Smooth muscle cell (in vitro differentiated cells): ENCODE results near the gene SGCE. TPM values are rescaled to one million over a fixed set of nuclear protein-coding genes. Genes with fewer than 3 reads are reported as not detected.

ENCODE experiments used
- DNase-seq: peaks from one replicate; lab custom pipeline; 2025; ENCODE audit not compliant: unreplicated experiment; lab: John Stamatoyannopoulos, UW
- H2AFZ ChIP-seq: fragments of 200-600 bp; sonication (generic); 2 replicates; pipeline ENCODE4 v1.6.0; 2016; ENCODE audit warnings: antibody characterized with exemption, low read depth, mild to moderate bottlenecking
- H3F3A ChIP-seq: fragments of 200-600 bp; sonication (generic); 2 replicates; pipeline ENCODE4 v1.6.0; 2017; ENCODE audit warnings: antibody characterized with exemption, low read depth
- H3K27ac ChIP-seq: fragments of 200-600 bp; sonication (generic); 2 replicates; pipeline ENCODE4 v1.5.1; 2016; ENCODE audit warnings: low read depth, mild to moderate bottlenecking
- H3K27me3 ChIP-seq: fragments of 200-600 bp; sonication (generic); 2 replicates; pipeline ENCODE4 v1.6.1; 2016; ENCODE audit warnings: low read depth, mild to moderate bottlenecking
- H3K36me3 ChIP-seq: fragments of 200-600 bp; sonication (generic); 2 replicates; pipeline ENCODE4 v1.5.1; 2016; ENCODE audit warnings: low read depth
- H3K4me1 ChIP-seq: fragments of 200-600 bp; sonication (generic); 2 replicates; pipeline ENCODE4 v1.5.1; 2016; ENCODE audit warnings: low read depth
- H3K4me2 ChIP-seq: fragments of 200-600 bp; sonication (generic); 2 replicates; pipeline ENCODE4 v1.6.0; 2016; ENCODE audit warnings: mild to moderate bottlenecking
- H3K4me3 ChIP-seq: fragments of 200-600 bp; sonication (generic); 2 replicates; pipeline ENCODE4 v1.5.1; 2016; ENCODE audit warnings: mild to moderate bottlenecking
- H3K79me2 ChIP-seq: fragments of 200-600 bp; sonication (generic); 2 replicates; pipeline ENCODE4 v1.6.0; 2016; ENCODE audit warnings: low read depth, mild to moderate bottlenecking
- H3K9ac ChIP-seq: fragments of 200-600 bp; sonication (generic); 2 replicates; pipeline ENCODE4 v1.6.0; 2016; ENCODE audit warnings: low read depth
- H3K9me3 ChIP-seq: fragments of 200-600 bp; sonication (generic); replicated peaks from 2 replicates; pipeline ENCODE4 v1.5.1; 2016; ENCODE audit warnings: low read depth
- H4K20me1 ChIP-seq: fragments of 200-600 bp; sonication (generic); 2 replicates; pipeline ENCODE4 v1.6.0; 2016; ENCODE audit warnings: low read depth
- WGBS: methylation state at CpG from one replicate; pipeline ENCODE4 v1.1.7; 2016; ENCODE audit warnings: low lambda C conversion rate; 5-methylcytosine and 5-hydroxymethylcytosine counted together
- polyA plus RNA-seq: library from polyadenylated mRNA; unstranded; fragments of >200 nt; fragmentation: Nextera tagmentation; extraction: Ambion mirVana; gene quantifications from 2 replicates; pipeline ENCODE4 v1.2.1, GENCODE V29; 2016
- total RNA-seq: library from RNA; depleted of rRNA; stranded (reverse); fragments of >200 nt; gene quantifications from 2 replicates; pipeline ENCODE4 v1.2.3, GENCODE V29; 2014
- TF ChIP-seq, protein P1 (sequence below): fragments of 200-600 bp; sonication (generic); IDR thresholded peaks from 2 replicates; pipeline ENCODE4 v1.5.1; 2017; ENCODE audit warnings: borderline replicate concordance, mild to moderate bottlenecking, antibody characterized with exemption; ENCODE audit not compliant: insufficient read depth, poor library complexity, severe bottlenecking

The SGCE gene
- total and polyA plus RNA-seq, 2 experiments from 2014 or later: 87.1 to 123 TPM

- Histone ChIP-seq H3K4me3 (no peak overlapping the region), H3K27me3 (no peaks in the 10 kb centered on the region), H3K4me2 (no peak overlapping the region), H3K27ac (no peak overlapping the region), H3K79me2 (no peaks in the 10 kb centered on the region), H3K4me1 (no peaks in the 10 kb centered on the region), H4K20me1 (no peaks in the 10 kb centered on the region), H3K9me3 (no peaks in the 10 kb centered on the region), H3K36me3 (no peaks in the 10 kb centered on the region), H2AFZ (peak overlapping the region; percentile 49), H3K9ac (no peak overlapping the region), H3F3A (no peaks in the 10 kb centered on the region)
- 18% methylated on average over 2 of the region's 2 CpGs for WGBS
- TF ChIP-seq, protein P1, sequence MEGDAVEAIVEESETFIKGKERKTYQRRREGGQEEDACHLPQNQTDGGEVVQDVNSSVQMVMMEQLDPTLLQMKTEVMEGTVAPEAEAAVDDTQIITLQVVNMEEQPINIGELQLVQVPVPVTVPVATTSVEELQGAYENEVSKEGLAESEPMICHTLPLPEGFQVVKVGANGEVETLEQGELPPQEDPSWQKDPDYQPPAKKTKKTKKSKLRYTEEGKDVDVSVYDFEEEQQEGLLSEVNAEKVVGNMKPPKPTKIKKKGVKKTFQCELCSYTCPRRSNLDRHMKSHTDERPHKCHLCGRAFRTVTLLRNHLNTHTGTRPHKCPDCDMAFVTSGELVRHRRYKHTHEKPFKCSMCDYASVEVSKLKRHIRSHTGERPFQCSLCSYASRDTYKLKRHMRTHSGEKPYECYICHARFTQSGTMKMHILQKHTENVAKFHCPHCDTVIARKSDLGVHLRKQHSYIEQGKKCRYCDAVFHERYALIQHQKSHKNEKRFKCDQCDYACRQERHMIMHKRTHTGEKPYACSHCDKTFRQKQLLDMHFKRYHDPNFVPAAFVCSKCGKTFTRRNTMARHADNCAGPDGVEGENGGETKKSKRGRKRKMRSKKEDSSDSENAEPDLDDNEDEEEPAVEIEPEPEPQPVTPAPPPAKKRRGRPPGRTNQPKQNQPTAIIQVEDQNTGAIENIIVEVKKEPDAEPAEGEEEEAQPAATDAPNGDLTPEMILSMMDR: no peak
- DNase-seq: no peak
These were observed 31.1 kb upstream of the SGCE start for GRCh38 chr7:94687076-94687475.

DNA sequence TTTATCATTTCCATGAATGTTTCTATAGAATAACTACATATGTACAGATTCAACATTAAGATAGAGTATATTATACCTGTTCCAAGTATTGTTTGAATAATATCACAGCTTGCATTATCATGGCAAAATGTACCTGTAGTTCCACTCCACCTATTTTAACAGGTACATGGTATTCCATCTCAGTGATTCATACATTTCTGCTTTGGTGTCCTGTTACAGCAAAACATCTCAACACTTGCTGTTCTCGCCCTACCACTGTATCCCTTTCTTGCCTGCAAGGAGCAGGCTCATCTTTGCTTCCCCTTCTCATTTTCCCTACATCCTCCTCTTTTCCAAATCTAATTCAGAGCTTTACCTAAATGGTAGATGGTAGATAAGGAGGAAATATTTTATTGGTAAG is 27.1 kb upstream of the SGCE start:
- Histone ChIP-seq H3K4me2 (no peak overlapping the region), H3K36me3 (no peaks in the 10 kb centered on the region), H3K9me3 (no peaks in the 10 kb centered on the region), H3K9ac (no peak overlapping the region), H3F3A (no peaks in the 10 kb centered on the region), H3K4me1 (no peaks in the 10 kb centered on the region), H3K79me2 (no peaks in the 10 kb centered on the region), H3K27me3 (no peaks in the 10 kb centered on the region), H4K20me1 (no peaks in the 10 kb centered on the region), H3K27ac (no peak overlapping the region), H3K4me3 (no peak overlapping the region), H2AFZ (no peak overlapping the region)
- TF ChIP-seq, protein P1: no peak
- DNase-seq: no peak
- WGBS: 73% methylated on average over 1 of the region's 1 CpG

- H3F3A ChIP-seq: no peaks in the 10 kb centered on the region
- no peaks in the 10 kb centered on the region for H3K27me3 ChIP-seq
- H3K36me3 ChIP-seq: no peaks in the 10 kb centered on the region
- DNase-seq: no peak
- no peaks in the 10 kb centered on the region for H3K9me3 ChIP-seq
- TF ChIP-seq, protein P1: no peak
- H3K4me2 ChIP-seq: no peak overlapping the region
- no peak overlapping the region for H2AFZ ChIP-seq
- H3K4me3 ChIP-seq: no peak overlapping the region
- H3K27ac ChIP-seq: no peak overlapping the region
- H4K20me1 ChIP-seq: no peaks in the 10 kb centered on the region
- WGBS: 100% methylated on average over 1 of the region's 1 CpG
- H3K79me2 ChIP-seq: no peaks in the 10 kb centered on the region
- H3K9ac ChIP-seq: no peak overlapping the region
- no peaks in the 10 kb centered on the region for H3K4me1 ChIP-seq
These were observed 23.4 kb upstream of the SGCE start for GRCh38 chr7:94679358-94679757.

DNA sequence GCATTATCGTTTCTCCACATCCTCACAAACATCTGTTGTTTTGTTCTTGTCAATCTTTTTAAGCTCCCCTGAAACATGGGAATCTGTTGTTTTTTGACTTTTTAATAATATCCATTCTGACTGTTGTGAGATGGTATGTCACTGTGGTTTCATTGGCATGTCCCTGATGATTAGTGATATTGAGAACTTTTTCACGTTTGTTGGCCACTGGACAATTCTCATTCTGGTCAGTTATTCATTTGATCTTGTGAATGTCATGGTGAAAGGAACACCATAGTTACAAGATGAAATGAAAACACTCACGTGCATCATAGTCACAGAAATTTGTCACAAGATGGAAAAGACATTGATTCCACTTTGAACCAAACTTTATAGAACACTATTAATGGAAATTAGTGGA is 20.5 kb upstream of the SGCE start:
- Histone ChIP-seq H3K79me2 (no peaks in the 10 kb centered on the region), H4K20me1 (no peaks in the 10 kb centered on the region), H2AFZ (no peak overlapping the region), H3K27me3 (no peaks in the 10 kb centered on the region), H3K4me2 (no peak overlapping the region), H3K36me3 (no peaks in the 10 kb centered on the region), H3K9ac (no peak overlapping the region), H3K4me1 (no peaks in the 10 kb centered on the region), H3K9me3 (no peaks in the 10 kb centered on the region), H3K4me3 (no peak overlapping the region), H3F3A (no peaks in the 10 kb centered on the region), H3K27ac (no peak overlapping the region)
- TF ChIP-seq, protein P1: no peak
- WGBS: 87% methylated on average over 3 of the region's 3 CpGs
- no peak for DNase-seq
